ENCODE data around the gene RAG1.

The RAG1 gene

GRCh38 chr11:36602135-36602534, 34.3 kb downstream of the RAG1 start:
- Histone ChIP-seq H2AFZ (ENCODE audit: low read length) (no peak overlapping the region), H3K27ac (ENCODE audit: low read depth, low read length, poor library complexity, severe bottlenecking) (peak overlapping the region; percentile 88), H3K9ac (ENCODE audit: low read length) (peak overlapping the region; percentile 25; the same call in 1 of the 2 replicates), H3K4me2 (ENCODE audit: low read length) (0 out of 2 replicates have a peak overlapping the region, but pooled peaks have one; percentile 11), H3K79me2 (ENCODE audit: insufficient read depth, low read length) (peaks cover 3% of the 10 kb centered on the region; the same call in 1 of the 2 replicates), H3K27me3 (ENCODE audit: insufficient read depth, low read length) (no peaks in the 10 kb centered on the region), H3K4me3 (ENCODE audit: low read depth, low read length, poor library complexity, severe bottlenecking) (no peak overlapping the region), H3F3A (ENCODE audit: insufficient read depth, low read length) (no peaks in the 10 kb centered on the region), H3K9me3 (ENCODE audit: low read length) (no peaks in the 10 kb centered on the region), H3K4me1 (ENCODE audit: insufficient read depth, low read length, severe bottlenecking) (peaks cover 92% of the 10 kb centered on the region), H4K20me1 (ENCODE audit: insufficient read depth, low read length) (no peaks in the 10 kb centered on the region), H3K36me3 (ENCODE audit: insufficient read depth, low read length) (no peaks in the 10 kb centered on the region), H3K9me2 (ENCODE audit: low read depth, low read length) (no peaks in the 10 kb centered on the region)
- TF ChIP-seq EZH2 (IDR thresholded peaks at IDR 0.05; ENCODE audit: borderline replicate concordance, low read length) = no peak
- TF ChIP-seq, protein P1, sequence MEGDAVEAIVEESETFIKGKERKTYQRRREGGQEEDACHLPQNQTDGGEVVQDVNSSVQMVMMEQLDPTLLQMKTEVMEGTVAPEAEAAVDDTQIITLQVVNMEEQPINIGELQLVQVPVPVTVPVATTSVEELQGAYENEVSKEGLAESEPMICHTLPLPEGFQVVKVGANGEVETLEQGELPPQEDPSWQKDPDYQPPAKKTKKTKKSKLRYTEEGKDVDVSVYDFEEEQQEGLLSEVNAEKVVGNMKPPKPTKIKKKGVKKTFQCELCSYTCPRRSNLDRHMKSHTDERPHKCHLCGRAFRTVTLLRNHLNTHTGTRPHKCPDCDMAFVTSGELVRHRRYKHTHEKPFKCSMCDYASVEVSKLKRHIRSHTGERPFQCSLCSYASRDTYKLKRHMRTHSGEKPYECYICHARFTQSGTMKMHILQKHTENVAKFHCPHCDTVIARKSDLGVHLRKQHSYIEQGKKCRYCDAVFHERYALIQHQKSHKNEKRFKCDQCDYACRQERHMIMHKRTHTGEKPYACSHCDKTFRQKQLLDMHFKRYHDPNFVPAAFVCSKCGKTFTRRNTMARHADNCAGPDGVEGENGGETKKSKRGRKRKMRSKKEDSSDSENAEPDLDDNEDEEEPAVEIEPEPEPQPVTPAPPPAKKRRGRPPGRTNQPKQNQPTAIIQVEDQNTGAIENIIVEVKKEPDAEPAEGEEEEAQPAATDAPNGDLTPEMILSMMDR (IDR thresholded peaks at IDR 0.05; ENCODE audit: low read length) = no peak

GRCh38 chr11:36605221-36606216, 37.7 kb downstream of the RAG1 start:
- no peaks in the 10 kb centered on the region for H4K20me1 ChIP-seq (ENCODE audit: insufficient read depth, low read length)
- H3F3A ChIP-seq (ENCODE audit: insufficient read depth, low read length) = no peaks in the 10 kb centered on the region
- no peaks in the 10 kb centered on the region for H3K9me2 ChIP-seq (ENCODE audit: low read depth, low read length)
- H3K36me3 ChIP-seq (ENCODE audit: insufficient read depth, low read length) = no peaks in the 10 kb centered on the region
- no peaks in the 10 kb centered on the region for H3K9me3 ChIP-seq (ENCODE audit: low read length)
- no peak overlapping the region for H3K4me3 ChIP-seq (ENCODE audit: low read depth, low read length, poor library complexity, severe bottlenecking)
- peak overlapping the region; percentile 38; the same call in 1 of the 2 replicates for H3K9ac ChIP-seq (ENCODE audit: low read length)
- peak overlapping the region; percentile 88 for H3K27ac ChIP-seq (ENCODE audit: low read depth, low read length, poor library complexity, severe bottlenecking)
- no peak overlapping the region for H2AFZ ChIP-seq (ENCODE audit: low read length)
- no peak for TF ChIP-seq EZH2 (IDR thresholded peaks at IDR 0.05; ENCODE audit: borderline replicate concordance, low read length)
- TF ChIP-seq, protein P1 (IDR thresholded peaks at IDR 0.05; ENCODE audit: low read length) = no peak
- H3K4me1 ChIP-seq (ENCODE audit: insufficient read depth, low read length, severe bottlenecking) = peaks cover 86% of the 10 kb centered on the region
- no peaks in the 10 kb centered on the region for H3K79me2 ChIP-seq (ENCODE audit: insufficient read depth, low read length)
- no peaks in the 10 kb centered on the region for H3K27me3 ChIP-seq (ENCODE audit: insufficient read depth, low read length)
- no peak overlapping the region; the same call in 1 of the 2 replicates for H3K4me2 ChIP-seq (ENCODE audit: low read length)

- Histone ChIP-seq H4K20me1 (ENCODE audit: insufficient read depth, low read length) (no peaks in the 10 kb centered on the region), H3K9ac (ENCODE audit: low read length) (no peak overlapping the region), H3K4me2 (ENCODE audit: low read length) (no peak overlapping the region)
Measured at GRCh38 chr11:36608491-36609199, 40.8 kb downstream of the RAG1 start.

More at GRCh38 chr11:36608491-36609199, 40.8 kb downstream of the RAG1 start:
- Histone ChIP-seq H3F3A (ENCODE audit: insufficient read depth, low read length) (no peaks in the 10 kb centered on the region), H3K27ac (ENCODE audit: low read depth, low read length, poor library complexity, severe bottlenecking) (peak overlapping the region; percentile 48), H3K36me3 (ENCODE audit: insufficient read depth, low read length) (no peaks in the 10 kb centered on the region), H3K4me3 (ENCODE audit: low read depth, low read length, poor library complexity, severe bottlenecking) (no peak overlapping the region), H2AFZ (ENCODE audit: low read length) (no peak overlapping the region), H3K27me3 (ENCODE audit: insufficient read depth, low read length) (no peaks in the 10 kb centered on the region), H3K79me2 (ENCODE audit: insufficient read depth, low read length) (no peaks in the 10 kb centered on the region), H3K4me1 (ENCODE audit: insufficient read depth, low read length, severe bottlenecking) (peaks cover 81% of the 10 kb centered on the region), H3K9me2 (ENCODE audit: low read depth, low read length) (no peaks in the 10 kb centered on the region), H3K9me3 (ENCODE audit: low read length) (no peaks in the 10 kb centered on the region)
- TF ChIP-seq, protein P1 (IDR thresholded peaks at IDR 0.05; ENCODE audit: low read length) = no peak
- no peak for TF ChIP-seq EZH2 (IDR thresholded peaks at IDR 0.05; ENCODE audit: borderline replicate concordance, low read length)

All from OCI-LY1 (cell line).